Activated CD4-positive, alpha-beta T cell treated with anti-CD3 and anti-CD28 coated beads, Interleukin-2, Interleukin-6, amounts not matched to agents 100 ng/mL and 50 ng/mL, durations not matched to agents 16 hours and 8 hours (primary cell): ENCODE data around the gene ARHGAP9.

Experiments
- DNase-seq: peaks from one replicate; pipeline ENCODE4 v3.0.0-alpha.2; 2020

Gene ARHGAP9

GRCh38 chr12:57491393-57492280, 12.0 kb upstream of the ARHGAP9 start:
- DNase-seq, result no peak

GRCh38 chr12:57490126-57490525, 10.5 kb upstream of the ARHGAP9 start:
- DNase-seq, result no peak

GRCh38 chr12:57489157-57489641, 9.5 kb upstream of the ARHGAP9 start:
- DNase-seq, result no peak

- no peak for DNase-seq
Observed at GRCh38 chr12:57488402-57489156, 8.9 kb upstream of the ARHGAP9 start.

GRCh38 chr12:57487597-57488401, 8.1 kb upstream of the ARHGAP9 start, which contains the start of gene MARS1:
Gene MARS1, plus strand, starts transcription at chr12:57488068. Its CDS starts 23 bp downstream, at chr12:57488091.
- DNase-seq, result peak; percentile 97

GRCh38 chr12:57487055-57487596, 7.5 kb upstream of the ARHGAP9 start:
- no peak for DNase-seq

GRCh38 chr12:57485695-57486094, 6.0 kb upstream of the ARHGAP9 start:
- no peak for DNase-seq

GRCh38 chr12:57483466-57483865, 3.8 kb upstream of the ARHGAP9 start:
- no peak for DNase-seq

- no peak for DNase-seq
Observed at GRCh38 chr12:57481671-57482070, 2.0 kb upstream of the ARHGAP9 start.

- DNase-seq, result no peak
Observed at GRCh38 chr12:57479043-57479375, 657 bp downstream of the ARHGAP9 start.

- peak; percentile 65 for DNase-seq
Observed at GRCh38 chr12:57477710-57478681, 1.7 kb downstream of the ARHGAP9 start.

- DNase-seq, result no peak
Observed at GRCh38 chr12:57476993-57477709, 2.5 kb downstream of the ARHGAP9 start.

- DNase-seq, result peak; percentile 90
Observed at GRCh38 chr12:57476162-57476992, 3.3 kb downstream of the ARHGAP9 start.

- no peak for DNase-seq
Observed at GRCh38 chr12:57475271-57476161, 4.2 kb downstream of the ARHGAP9 start.

- no peak for DNase-seq
Observed at GRCh38 chr12:57474862-57475261, 4.8 kb downstream of the ARHGAP9 start.

- DNase-seq, result no peak
Observed at GRCh38 chr12:57474430-57474829, 5.2 kb downstream of the ARHGAP9 start.

- no peak for DNase-seq
Observed at GRCh38 chr12:57473886-57474285, 5.8 kb downstream of the ARHGAP9 start.

GRCh38 chr12:57473392-57473791, 6.3 kb downstream of the ARHGAP9 start:
- DNase-seq, result no peak

GRCh38 chr12:57472391-57472790, 7.3 kb downstream of the ARHGAP9 start:
- DNase-seq, result no peak
